K562 (cell line): ENCODE data around the gene TP53BP2.
"Not testable (repeated sequence)": the region's sequence is repeated elsewhere in the genome, so short reads cannot be mapped to it uniquely, and the experiment has no call there.

ENCODE experiments used
- CHD2 ChIP-seq: IDR thresholded peaks from 2 replicates; pipeline ENCODE4 v1.6.1; 2011; ENCODE audit warnings: low read depth, low read length
- MAFK ChIP-seq: IDR thresholded peaks from 2 replicates; pipeline ENCODE4 v1.6.1; 2011; ENCODE audit warnings: low read length, improper control_type of control experiment
- ZSCAN29 ChIP-seq: fragments of 450-650 bp; IDR thresholded peaks from 2 replicates; pipeline ENCODE4 v1.6.1; 2017
- TF ChIP-seq, protein P1 (sequence below), 2 experiments: fragments of 450-650 bp; formaldehyde crosslinking in 1 of 2; IDR thresholded peaks; 2 replicates each; pipeline versions ENCODE4 v1.4.0 to v1.6.1; 2014 to 2020; ENCODE audit warnings: mild to moderate bottlenecking in 2 of 2, borderline replicate concordance in 1 of 2, low read depth in 1 of 2

DNA sequence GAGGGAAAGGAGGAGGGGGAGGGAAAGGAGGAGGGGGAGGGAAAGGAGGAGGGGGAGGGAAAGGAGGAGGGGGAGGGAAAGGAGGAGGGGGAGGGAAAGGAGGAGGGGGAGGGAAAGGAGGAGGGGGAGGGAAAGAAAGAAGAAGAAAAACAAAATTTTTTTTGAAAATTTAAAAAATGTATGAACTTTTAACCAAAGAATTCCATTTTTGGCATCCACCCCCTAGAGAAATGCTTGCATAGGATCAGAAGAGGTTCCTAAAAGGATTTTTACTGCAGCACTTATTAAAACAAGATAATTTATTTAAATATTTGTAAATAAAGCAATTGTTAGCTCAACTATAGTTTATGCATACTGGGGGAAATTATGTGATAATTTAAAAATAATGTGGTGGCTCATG is 28.5 kb downstream of the TP53BP2 start:
- TF ChIP-seq ZSCAN29, CHD2, MAFK: not testable (repeated sequence)
- TF ChIP-seq, protein P1, sequence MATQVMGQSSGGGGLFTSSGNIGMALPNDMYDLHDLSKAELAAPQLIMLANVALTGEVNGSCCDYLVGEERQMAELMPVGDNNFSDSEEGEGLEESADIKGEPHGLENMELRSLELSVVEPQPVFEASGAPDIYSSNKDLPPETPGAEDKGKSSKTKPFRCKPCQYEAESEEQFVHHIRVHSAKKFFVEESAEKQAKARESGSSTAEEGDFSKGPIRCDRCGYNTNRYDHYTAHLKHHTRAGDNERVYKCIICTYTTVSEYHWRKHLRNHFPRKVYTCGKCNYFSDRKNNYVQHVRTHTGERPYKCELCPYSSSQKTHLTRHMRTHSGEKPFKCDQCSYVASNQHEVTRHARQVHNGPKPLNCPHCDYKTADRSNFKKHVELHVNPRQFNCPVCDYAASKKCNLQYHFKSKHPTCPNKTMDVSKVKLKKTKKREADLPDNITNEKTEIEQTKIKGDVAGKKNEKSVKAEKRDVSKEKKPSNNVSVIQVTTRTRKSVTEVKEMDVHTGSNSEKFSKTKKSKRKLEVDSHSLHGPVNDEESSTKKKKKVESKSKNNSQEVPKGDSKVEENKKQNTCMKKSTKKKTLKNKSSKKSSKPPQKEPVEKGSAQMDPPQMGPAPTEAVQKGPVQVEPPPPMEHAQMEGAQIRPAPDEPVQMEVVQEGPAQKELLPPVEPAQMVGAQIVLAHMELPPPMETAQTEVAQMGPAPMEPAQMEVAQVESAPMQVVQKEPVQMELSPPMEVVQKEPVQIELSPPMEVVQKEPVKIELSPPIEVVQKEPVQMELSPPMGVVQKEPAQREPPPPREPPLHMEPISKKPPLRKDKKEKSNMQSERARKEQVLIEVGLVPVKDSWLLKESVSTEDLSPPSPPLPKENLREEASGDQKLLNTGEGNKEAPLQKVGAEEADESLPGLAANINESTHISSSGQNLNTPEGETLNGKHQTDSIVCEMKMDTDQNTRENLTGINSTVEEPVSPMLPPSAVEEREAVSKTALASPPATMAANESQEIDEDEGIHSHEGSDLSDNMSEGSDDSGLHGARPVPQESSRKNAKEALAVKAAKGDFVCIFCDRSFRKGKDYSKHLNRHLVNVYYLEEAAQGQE (IDR thresholded peaks at IDR 0.05; ENCODE audit: borderline replicate concordance) = not testable (repeated sequence)
- TF ChIP-seq, protein P1 (CRISPR knock-in tag; IDR thresholded peaks at IDR 0.05; ENCODE audit: low read depth) = not testable (repeated sequence)
